ENCODE data around the gene SSTR3. TPM values are rescaled to one million over a fixed set of nuclear protein-coding genes. Genes with fewer than 3 reads are reported as not detected.

Gene SSTR3
- total and polyA plus RNA-seq, 10 of the 15 experiments (the other 5 are each of a cell fraction or from before 2014, with no cell fraction given): 0.03 to 4.5 (median 2.4) TPM

GRCh38 chr22:37163575-37164504 is 48.4 kb downstream of the SSTR3 start (continued):
- no peak; the same call in 1 of the 2 replicates for TF ChIP-seq RCOR1 (conservative IDR thresholded peaks at IDR 0.05; ENCODE audit: low read depth, low read length)
- peak; percentile 81 for TF ChIP-seq SMARCA5 (IDR thresholded peaks at IDR 0.05)
- peak; percentile 94 to 96 for TF ChIP-seq BHLHE40 (IDR thresholded peaks at IDR 0.05; ENCODE audit: borderline replicate concordance in 1 of 2, low read depth in 2 of 2, low read length in 1 of 2)
- TF ChIP-seq HDAC2 (IDR thresholded peaks at IDR 0.05): no peak
- no peak for TF ChIP-seq PRDM15 (CRISPR knock-in tag; IDR thresholded peaks at IDR 0.05)
- no peak for TF ChIP-seq NFXL1 (IDR thresholded peaks at IDR 0.05; ENCODE audit: borderline replicate concordance)
- peak; percentile 91 for TF ChIP-seq PKNOX1 (IDR thresholded peaks at IDR 0.05)
- TF ChIP-seq USF2 (IDR thresholded peaks at IDR 0.05; ENCODE audit: borderline replicate concordance, low read depth, low read length): no peak; the same call in 1 of the 2 replicates
- 0 out of 2 replicates have a peak, but pooled peaks have one; percentile 16 for TF ChIP-seq STAT1 (conservative IDR thresholded peaks at IDR 0.05)
- peak; percentile 83 for TF ChIP-seq MEF2B (IDR thresholded peaks at IDR 0.05; ENCODE audit: partially characterized antibody, poor library complexity, severe bottlenecking)
- TF ChIP-seq FOXM1 (IDR thresholded peaks at IDR 0.05; ENCODE audit: low read depth, low read length): no peak
- TF ChIP-seq RELA (IDR thresholded peaks at IDR 0.05; ENCODE audit: borderline replicate concordance, partially characterized antibody): no peak
- no peak for TF ChIP-seq SKIL (IDR thresholded peaks at IDR 0.05; ENCODE audit: low read depth, poor library complexity, severe bottlenecking)
- TF ChIP-seq SUPT20H (IDR thresholded peaks at IDR 0.05; ENCODE audit: borderline replicate concordance, control insufficient read depth, low read depth, low read length): no peak
- peak in 1 of 2 experiments; percentile 78; a peak in 2 of 4 replicates for TF ChIP-seq IKZF2 (IDR thresholded peaks at IDR 0.05)
- TF ChIP-seq GABPA (IDR thresholded peaks at IDR 0.05; ENCODE audit: low read depth): no peak
- TF ChIP-seq BMI1 (IDR thresholded peaks at IDR 0.05; ENCODE audit: borderline replicate concordance): peak; percentile 58; the same call in 1 of the 2 replicates
- no peak for TF ChIP-seq NRF1 (conservative IDR thresholded peaks at IDR 0.05; ENCODE audit: low read depth, low read length)
- TF ChIP-seq NFYA (IDR thresholded peaks at IDR 0.05; ENCODE audit: borderline replicate concordance, low read depth, low read length): no peak

All from GM12878 (cell line).